Pulmonary artery endothelial cell (primary cell): ENCODE data around the gene NEK9. TPM values are rescaled to one million over a fixed set of nuclear protein-coding genes. Genes with fewer than 3 reads are reported as not detected.
"Not testable (repeated sequence)": the region's sequence is repeated elsewhere in the genome, so short reads cannot be mapped to it uniquely, and the experiment has no call there.

Experiments used
- DNase-seq: peaks from one replicate; pipeline ENCODE4 v3.0.0-alpha.2; 2011; ENCODE audit warnings: low read depth, low spot score
- total RNA-seq: library from RNA; depleted of rRNA; stranded (reverse); fragments of >200 nt; gene quantifications from 2 replicates; pipeline ENCODE4 v1.2.3, GENCODE V29; 2014

Gene NEK9
- total RNA-seq, 1 donor from 2014 or later, result 43.7 TPM

DNA sequence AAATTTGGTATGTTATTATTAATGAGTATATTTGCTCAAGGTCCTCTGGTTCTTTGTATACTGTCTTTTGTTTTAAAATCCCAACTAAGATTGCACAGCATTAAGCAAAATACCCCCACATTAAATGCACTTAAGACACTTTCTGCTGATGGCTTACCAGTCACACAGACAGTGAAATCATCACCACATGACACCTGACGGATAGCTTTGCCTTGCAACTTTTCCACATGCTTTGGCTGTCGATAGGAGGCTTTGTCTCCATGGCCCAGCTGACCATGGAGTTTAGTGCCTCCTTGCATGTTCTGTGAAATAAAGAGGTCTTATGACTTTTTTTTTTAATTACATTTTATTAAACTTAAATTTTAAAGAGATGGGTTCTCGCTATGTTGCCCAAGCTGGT is 19.7 kb downstream of the NEK9 start:
- no peak for DNase-seq

DNA sequence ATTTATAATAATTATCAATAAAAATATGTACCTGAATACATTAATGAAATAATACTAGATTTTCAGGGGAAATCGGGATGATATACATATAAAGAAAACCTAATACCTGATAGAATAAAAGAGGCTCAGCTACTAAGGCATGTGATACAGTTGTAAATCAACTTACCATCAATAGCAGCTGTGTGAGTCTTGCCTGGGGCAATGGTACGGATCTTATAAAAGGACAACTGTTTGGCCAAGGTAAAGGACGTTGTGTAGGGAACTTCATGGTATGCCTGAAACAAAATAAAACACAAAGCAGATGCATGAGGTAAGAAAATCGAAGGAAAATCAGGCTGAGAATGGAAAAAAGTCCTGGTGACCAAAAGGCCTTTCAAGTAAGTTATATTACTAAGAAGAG is 25.4 kb downstream of the NEK9 start:
- no peak for DNase-seq

DNA sequence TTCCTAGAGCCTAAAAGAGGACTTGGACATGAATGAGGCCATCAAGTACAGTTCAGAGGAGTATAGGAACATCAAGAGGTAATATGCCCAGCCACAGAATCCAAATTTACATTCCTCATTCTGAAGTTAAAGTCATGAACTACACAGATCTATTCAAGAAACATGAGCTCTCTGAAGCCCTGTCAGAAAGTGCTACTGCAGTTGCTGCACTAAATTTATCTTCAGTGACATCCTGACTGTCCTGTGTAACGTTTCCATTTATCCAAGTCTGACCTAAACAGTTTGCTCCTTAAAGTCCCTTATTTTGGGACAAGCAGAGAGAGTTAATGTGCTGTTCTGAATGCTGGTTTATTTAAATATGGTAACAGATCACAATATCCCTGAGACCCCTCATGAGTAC is 28.2 kb downstream of the NEK9 start:
- DNase-seq, result no peak

DNA sequence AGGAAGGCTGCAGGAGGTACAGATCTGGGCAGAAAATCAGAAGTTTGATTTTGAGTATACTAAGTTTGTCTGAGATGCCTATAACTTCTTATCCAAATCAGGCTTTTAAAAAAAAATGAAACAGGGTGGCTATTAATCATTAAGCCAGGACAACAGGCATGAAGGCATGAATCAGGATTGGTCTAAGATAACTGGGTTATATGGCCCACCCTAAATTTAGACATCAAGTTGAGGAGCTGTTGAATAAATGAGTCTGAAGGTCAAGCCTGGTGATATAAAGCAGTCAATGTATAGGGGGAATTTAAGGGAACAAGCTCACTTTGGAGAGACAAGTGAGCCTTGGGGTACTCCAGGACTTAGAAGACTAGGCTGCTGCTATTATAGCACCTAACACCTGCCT is 28.6 kb downstream of the NEK9 start:
- no peak for DNase-seq

DNA sequence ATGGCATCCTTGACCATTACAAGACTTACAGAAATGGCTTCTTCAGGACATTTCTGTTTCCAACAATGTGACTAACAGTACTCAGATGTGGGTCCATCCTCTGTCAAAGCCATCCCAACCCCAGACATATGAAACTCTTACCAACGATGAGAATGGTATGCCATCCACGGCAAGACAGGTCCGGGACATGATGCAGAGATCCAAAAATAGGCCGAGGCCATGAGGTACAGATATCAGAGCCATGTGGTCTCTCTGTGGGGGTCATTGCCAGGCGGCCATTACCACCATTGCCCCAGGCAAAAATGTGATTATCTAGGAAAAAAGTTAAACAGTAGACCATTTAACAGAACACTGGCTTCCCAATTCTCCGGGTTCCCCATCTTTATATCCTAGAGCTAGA is 29.9 kb downstream of the NEK9 start:
- no peak for DNase-seq

DNA sequence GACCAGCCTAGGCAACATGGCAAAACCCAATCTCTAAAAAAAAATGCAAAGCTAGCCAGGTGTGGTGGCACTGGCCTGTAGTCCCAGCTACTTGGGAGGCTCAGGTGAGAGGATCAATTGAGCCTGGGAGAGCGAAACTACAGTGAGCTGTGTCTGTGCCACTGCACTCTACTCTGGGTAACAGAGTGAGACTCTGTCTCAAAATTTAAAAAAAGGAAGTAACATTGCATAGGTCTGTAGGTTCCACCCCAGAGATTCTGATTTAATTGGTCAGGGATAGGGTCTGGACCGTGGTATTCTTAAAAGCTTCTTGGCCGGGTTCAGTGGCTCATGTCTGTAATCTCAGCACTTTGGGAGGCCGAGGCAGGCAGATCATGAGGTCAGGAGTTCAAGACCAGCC is 31.2 kb downstream of the NEK9 start:
- DNase-seq, result no peak

DNA sequence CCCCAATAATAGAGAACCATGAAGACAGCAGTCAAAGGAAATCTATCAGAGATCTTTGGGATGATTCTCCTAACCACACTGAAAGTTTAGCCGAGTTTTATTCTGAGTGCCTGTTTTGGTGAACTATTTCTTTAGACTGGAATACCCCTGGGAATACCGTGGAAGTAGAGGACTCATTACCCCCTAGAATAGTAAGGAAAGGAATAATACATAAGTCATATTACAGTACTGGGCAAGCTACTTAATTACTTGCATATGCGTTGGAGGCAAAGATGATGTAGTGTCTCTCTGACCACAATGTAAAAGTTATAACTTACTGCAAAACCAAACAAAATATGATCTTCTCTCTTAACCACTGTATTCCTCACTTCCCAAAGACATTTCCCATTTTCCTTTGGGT is 32.0 kb downstream of the NEK9 start:
- no peak for DNase-seq

DNA sequence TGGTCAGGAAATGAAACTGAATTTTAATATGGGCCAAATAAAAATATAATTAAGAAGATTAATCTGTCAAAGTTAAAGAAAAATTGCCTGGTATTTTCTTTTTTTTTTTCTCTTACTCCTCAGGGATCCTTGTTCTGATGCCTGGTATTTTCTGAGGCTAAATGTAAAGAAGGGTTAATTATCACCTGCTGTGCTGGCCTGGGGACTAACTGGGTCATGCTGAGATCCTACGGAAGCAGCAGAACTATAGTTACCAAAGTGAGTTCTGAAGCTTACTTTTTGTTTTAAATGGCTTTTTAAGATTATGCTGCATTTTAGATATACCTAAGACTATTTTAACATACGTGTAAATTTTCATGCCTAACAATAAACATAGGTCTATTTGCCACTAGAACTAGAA is 34.1 kb downstream of the NEK9 start:
- DNase-seq, result no peak

DNA sequence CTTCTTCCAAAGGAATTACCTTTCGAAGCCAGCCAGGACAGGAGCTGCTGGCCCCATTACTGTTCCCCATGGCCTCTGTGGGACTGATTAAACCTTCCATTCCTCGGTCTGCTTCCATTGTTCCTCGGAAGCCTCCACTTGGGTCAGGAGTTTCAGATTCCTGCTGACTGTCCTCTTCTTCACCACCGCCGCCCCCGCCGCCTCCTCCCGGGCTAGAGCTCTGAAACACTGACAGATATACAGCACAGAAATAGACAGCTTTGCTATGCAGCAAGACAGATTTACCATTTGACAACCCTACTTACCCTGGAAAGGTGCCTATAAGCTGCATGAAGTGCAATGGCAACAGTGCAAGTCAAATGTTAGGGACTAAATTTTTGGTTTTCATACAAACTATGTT is 35.6 kb downstream of the NEK9 start:
- DNase-seq, result no peak

DNA sequence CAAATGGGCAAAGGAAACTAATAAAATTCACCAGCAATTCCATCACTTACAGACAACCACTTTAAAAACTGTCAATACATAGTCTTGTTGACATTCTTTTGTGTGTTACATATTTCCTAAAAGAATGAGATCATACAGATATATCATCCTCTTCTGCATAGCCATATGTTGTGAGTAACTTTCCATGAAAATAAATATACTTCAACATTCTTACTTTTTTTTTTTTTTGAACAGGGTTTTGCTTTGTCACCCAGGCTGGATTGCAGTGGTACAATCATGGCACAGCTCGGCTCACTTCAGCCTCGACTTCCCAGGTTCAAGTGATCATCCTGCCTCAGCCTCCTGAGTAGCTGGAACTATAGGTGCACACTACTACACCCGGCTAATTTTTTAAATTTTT is 36.5 kb downstream of the NEK9 start:
- DNase-seq, result no peak

DNA sequence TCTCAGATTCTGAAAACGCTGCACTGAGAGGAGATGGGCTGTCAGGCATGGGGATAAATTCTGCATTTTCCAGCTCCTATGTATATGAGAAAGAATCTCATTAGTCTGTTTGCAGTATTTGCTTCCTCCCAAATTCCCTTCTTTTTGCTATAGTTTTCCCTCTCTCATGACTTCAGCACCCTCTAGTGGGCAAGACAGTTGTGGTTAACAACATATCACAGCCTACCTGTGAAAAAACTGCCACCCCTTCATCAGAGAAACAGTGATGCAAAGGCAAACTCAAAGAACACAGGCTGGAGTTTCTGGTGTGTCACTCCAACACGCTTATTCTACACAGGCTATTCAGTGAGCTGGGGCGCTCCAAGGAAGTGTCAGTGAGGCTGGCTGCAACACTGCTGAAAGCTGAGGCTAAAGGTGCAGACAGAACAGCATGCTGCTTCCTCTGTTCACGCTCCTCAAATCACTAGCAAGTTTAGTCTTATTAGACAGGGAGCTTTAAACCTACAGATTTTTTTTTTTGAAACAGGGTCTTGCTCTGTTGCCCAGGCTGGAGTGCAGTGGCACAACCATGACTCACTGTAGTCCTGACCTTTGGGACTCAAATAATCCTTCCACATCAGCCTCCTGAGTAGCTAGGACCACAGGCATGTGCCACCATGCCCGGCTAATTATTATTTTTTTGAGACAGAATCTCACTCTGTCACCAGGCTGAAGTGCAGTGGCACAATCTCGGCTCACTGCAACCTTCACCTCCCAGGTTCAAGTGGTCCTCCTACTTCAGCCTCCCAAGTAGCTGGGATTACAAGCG is 38.1 kb downstream of the NEK9 start:
- DNase-seq, result no peak

DNA sequence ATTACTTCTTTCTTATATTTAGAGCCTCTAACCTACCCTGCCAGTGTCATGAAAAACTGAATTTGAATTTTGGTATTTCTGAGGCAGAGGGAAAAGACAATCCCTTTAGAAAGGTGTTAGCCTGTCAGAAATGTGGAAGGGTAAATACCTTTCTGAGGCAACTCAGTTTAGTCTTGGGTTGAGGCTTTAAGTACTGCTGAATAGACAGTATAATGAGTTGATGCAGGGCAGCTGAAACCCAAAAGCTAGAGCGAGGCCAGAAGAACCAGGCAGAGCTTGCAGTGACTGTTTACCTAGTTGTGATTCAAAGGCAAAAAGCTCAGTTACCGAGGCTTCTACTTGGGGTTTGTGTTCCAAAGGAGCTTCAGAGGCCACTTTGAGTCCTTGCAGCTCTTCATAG is 38.7 kb downstream of the NEK9 start:
- DNase-seq, result no peak

DNA sequence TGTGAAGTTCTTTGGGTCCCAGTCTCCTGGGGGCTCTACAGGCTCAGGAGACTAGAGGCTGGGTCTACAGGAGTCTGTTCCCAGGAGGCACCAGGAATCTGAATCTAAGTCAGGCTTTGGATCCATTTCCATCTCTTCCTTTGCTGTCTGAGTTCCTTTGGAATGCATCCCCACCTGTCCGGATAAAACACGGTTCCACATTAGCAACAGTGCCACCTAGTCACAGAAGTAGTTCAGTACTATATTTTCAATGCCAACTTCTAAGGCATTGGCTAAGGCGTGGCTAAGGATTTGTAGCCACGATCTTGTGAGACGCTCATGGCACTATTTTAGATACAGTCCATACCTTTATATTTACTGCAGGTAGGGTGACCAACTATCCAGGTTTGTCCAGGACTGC is 42.3 kb downstream of the NEK9 start:
- no peak for DNase-seq

DNA sequence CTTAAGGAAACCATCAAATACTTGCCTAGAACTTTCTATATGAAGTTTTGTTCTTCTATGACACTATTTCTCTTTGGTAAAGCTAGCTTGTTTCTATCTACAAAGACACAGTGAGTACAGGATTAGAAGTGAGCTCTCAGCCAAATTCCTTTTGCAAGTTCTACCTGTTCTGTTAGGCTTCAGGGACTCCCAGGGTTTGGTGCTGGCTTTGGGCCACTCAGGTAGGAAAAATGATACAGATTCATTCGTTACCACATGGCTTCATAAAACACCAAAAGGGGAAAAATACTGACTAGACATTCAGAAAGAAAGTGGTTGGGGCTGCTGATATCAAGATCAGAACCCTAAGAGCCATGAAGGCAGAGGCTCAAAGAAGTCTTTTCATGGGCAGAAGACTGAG is 43.6 kb downstream of the NEK9 start:
- DNase-seq, result no peak

DNA sequence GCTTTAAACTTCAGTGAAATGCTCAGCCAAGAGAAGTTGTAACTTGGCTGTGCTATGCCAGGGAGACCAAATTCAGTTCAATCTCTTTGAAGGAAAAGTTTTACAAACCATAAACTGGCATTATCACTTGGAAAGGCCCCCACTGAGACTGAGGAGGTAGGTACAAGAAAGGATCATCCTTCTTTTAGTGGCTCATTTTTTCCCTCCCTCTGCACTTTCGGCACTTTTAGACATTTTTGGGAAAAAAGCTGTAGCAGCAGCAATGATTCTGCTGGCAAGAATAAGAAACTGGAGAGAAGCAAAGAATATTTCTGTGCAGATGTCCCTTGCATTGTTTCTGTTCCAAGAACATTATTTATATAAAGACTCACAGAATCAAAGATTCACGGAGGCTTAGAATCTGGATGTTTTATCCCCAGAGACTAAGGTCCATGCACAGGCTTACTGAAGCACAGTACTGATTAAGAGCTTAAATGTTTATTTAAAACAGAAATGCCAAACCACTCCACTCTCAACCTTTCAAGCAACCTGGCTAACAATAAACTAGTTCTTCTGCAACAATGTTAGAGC is 45.1 kb downstream of the NEK9 start:
- DNase-seq, result no peak

DNA sequence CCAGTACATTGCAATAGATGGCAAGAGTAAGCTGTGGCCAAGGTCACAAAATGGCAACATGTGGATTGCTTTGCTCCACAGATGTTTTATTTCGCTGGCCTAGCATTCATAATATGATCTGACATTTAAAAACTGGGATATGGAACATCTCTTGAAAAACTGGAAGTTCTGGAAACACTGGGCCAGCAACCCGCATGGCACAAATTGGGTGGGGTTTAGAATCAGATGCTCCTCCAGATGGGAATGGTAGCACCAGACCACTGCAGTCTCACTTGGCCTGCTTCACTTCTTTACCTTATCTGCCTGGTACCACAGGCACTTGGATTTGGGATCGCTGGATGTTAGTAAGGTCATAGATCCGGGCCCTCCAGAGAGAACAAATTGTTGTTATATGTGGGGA is 47.3 kb downstream of the NEK9 start:
- DNase-seq, result no peak

DNA sequence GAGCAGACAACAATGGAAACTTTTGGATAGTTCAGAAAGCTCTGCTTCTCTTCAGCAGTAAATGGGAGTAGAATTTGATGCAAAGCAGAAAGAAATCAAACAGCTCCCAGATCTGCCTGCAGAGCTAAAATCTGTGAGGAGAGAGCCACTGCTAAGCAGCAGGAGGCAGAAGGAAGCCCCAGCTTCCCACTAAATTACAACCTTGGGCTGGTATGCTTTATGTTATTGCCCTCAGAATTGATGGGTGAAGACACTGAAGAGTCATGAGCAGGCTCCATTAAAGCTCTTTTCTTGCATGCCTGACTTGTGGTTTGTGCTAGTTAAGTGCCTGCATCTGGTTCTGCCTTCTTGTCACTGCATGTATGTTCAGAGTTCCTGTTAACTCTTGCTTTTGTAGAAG is 49.1 kb downstream of the NEK9 start:
- no peak for DNase-seq

DNA sequence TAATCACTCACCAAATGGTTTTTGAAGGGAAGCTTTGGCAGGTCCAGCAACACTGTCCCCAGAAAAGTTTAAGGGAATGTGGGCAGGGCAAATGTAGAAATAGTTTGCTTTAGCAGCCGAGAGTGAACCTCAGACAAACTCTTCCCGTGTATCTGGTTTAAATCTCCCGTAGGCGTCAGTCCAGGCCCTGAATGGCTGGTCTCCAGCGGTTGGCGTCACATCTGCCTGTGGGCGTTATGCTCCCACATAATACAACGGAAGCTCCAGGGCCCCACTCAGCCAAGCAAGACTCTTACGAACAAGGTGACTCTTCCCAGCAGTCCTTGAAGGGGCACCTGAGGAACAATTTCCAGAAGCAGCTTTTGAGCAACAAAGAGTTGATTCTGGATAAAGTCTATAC is 56.5 kb downstream of the NEK9 start:
- DNase-seq, result no peak

DNA sequence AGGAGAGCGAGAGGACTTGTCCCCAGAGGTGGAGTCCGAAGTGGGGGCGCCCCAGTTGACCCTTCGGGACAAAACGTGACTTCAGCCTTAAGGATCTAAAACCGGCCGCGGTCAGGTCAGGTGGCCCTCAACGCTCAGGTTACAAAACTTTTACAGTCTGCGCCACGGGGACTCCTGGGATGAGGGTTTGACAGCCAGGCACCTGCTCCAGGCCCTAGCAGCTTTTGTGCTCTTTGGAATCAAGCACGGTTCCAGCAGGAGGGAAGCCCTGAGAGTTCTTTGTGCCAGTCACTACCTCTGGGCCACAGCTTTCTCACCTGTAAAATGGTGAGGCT is 57.1 kb downstream of the NEK9 start:
- no peak for DNase-seq

DNA sequence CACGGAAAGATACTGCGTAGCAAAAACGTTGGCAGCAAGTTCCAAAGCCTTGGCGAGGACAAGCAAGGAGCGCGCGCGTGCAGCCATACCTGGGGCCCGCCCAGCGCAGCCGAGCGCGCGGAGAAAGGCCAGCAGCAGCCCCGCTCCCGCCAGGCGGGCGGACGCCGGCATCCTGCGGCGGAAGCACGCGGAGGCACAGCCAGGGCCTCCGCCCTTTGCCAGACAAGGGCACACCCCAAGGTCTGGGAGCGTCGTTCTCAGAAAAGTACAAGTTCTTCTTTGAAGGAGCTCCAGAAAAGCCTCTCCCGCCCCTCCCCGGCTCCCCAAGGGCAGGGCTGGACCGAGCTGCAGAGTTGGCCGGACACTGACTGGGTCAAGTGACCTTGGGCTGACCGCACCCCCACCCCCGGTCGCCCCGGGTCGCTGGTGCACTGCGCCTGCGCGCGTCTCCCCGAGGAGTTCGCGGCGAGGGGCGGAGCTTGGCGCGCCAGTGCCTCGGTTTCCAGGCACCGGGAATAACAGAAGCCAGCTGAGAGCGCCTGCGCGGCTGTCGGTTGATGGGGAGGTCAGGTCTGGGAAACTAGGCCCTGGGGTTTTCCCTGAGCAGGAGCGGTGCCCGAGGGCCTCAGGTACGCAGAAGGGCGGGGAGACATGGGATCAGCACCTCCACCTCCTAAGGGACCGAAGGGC is 57.6 kb downstream of the NEK9 start, which contains the start of gene ZC2HC1C:
Gene ZC2HC1C, plus strand, starts transcription at position 521 of the 690 bp plus-strand sequence. CDS start 933 bp downstream, outside the sequence.
- DNase-seq, result peak; percentile 71

DNA sequence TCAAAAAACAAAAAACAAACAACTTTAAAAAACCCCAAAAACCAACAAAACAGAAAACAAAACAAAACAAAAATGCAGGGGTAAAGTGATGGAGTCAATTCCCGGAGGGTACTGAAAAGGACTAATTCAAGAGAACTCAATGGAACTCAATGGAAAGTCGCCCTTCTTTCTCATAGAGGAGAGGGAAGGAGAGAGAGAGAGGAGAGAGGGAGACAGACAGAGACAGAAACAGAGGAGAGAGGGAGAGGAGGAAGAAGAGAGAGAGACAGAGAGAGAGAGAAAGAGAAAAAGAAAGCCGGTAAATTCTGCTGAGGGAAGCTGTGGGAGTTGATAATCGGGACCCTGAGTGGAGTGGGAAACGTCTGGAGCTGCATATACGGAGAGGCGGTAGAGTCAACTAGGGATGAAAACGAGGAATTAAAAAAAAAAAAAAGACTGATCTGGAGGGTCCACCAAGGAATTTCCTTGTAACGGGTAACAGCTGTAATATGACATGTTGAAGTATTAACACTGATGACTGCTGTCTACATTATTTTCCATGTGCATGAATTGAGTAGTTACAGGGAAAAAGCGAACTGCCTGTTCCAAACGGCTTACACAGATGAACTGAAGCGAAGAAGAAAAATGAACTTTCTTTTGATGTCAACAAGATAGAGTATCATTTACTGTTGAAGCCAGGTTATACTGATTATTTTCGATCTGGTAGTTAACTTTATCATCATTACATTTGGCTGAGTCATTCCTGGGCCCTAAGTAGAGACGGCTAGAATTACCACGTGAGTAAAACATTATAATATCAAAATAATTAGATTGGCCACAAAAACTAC is 58.3 kb downstream of the NEK9 start:
- DNase-seq, result no peak

DNA sequence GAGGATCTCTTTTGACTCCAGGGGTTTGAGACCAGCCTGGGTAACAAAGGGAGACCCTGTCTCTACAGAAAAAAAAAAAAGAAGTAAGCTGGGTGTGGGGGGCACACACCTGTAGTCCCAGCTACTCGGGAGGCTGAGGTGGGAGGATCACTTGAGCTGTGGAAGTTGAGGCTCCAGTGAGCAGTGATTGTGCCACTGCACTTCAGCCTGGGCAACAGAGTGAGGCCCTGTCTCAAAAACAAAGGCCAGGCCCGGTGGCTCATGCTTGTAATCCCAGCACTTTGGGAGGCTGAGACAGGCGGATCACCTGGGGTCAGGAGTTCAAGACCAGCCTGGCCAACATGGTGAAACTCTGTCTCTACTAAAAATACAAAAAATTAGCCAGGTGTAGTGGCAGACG is 59.1 kb downstream of the NEK9 start:
- DNase-seq, result not testable (repeated sequence)
